Neuronal stem cell (in vitro differentiated cells): ENCODE measurements around the gene MAPK1. TPM values are rescaled to one million over a fixed set of nuclear protein-coding genes. Genes with fewer than 3 reads are reported as not detected.

Source experiments
- DNase-seq: peaks from one replicate; pipeline ENCODE4 v3.0.0-alpha.2; 2013; ENCODE audit warnings: low spot score
- H2AFZ ChIP-seq: one replicate; pipeline ENCODE4 v1.6.1; 2013; ENCODE audit warnings: mild to moderate bottlenecking, low read length, inconsistent platforms
- H2AK5ac ChIP-seq: 2 replicates; pipeline ENCODE4 v1.6.1; 2013; ENCODE audit warnings: low read depth, mild to moderate bottlenecking, inconsistent platforms, low read length, moderate library complexity, mixed read lengths
- H2BK120ac ChIP-seq: 2 replicates; pipeline ENCODE4 v1.6.1; 2013; ENCODE audit warnings: low read depth, mild to moderate bottlenecking, inconsistent platforms, low read length, moderate library complexity, mixed read lengths
- H2BK12ac ChIP-seq: one replicate; pipeline ENCODE4 v1.6.1; 2013; ENCODE audit warnings: low read length, inconsistent platforms
- H2BK15ac ChIP-seq: 2 replicates; pipeline ENCODE4 v1.6.1; 2013; ENCODE audit warnings: mild to moderate bottlenecking, low read length, inconsistent platforms, mixed read lengths
- H2BK5ac ChIP-seq: one replicate; pipeline ENCODE4 v1.6.1; 2013; ENCODE audit warnings: inconsistent platforms, mild to moderate bottlenecking, low read length, moderate library complexity
- H3K14ac ChIP-seq: one replicate; pipeline ENCODE4 v1.6.1; 2013; ENCODE audit warnings: low read length, inconsistent platforms
- H3K18ac ChIP-seq: 2 replicates; pipeline ENCODE4 v1.6.1; 2013; ENCODE audit warnings: low read length, inconsistent platforms
- H3K23ac ChIP-seq: 2 replicates; pipeline ENCODE4 v1.6.1; 2013; ENCODE audit warnings: low read depth, mild to moderate bottlenecking, mixed read lengths, low read length, inconsistent platforms; ENCODE audit not compliant: poor library complexity
- H3K27ac ChIP-seq: replicated peaks from 3 replicates; pipeline ENCODE4 v1.5.1; 2013; ENCODE audit warnings: low read length, inconsistent platforms
- H3K27me3 ChIP-seq, 3 experiments: 2 replicates each; pipeline ENCODE4 v1.6.1; 2013; ENCODE audit warnings: low read length in 3 of 3, mild to moderate bottlenecking in 2 of 3, inconsistent platforms in 1 of 3, low read depth in 1 of 3, mixed read lengths in 1 of 3, moderate library complexity in 1 of 3; ENCODE audit not compliant: control insufficient read depth in 3 of 3, insufficient read depth in 3 of 3
- H3K36me3 ChIP-seq, 2 donors: replicated peaks in 1 of 2; 2 replicates each; pipeline ENCODE4 v1.6.1; 2013; ENCODE audit warnings: low read length in 2 of 2; ENCODE audit not compliant: control insufficient read depth in 2 of 2, insufficient read depth in 2 of 2
- H3K4ac ChIP-seq: 2 replicates; pipeline ENCODE4 v1.6.1; 2013; ENCODE audit warnings: inconsistent platforms, mild to moderate bottlenecking, low read length, moderate library complexity
- H3K4me1 ChIP-seq, 2 donors: 1 replicate in 1 of 2; 2 replicates in 1 of 2; pipeline ENCODE4 v1.6.1; 2013; ENCODE audit warnings: low read length in 2 of 2, low read depth in 1 of 2; ENCODE audit not compliant: control insufficient read depth in 2 of 2, insufficient read depth in 1 of 2
- H3K4me2 ChIP-seq: one replicate; pipeline ENCODE4 v1.6.1; 2013; ENCODE audit warnings: mild to moderate bottlenecking, low read length, inconsistent platforms; ENCODE audit not compliant: insufficient read depth, poor library complexity, severe bottlenecking
- H3K4me3 ChIP-seq, 2 donors: 2 replicates each; pipeline ENCODE4 v1.5.1; 2013; ENCODE audit warnings: low read length in 2 of 2, mild to moderate bottlenecking in 2 of 2, inconsistent platforms in 1 of 2, moderate library complexity in 1 of 2
- H3K79me1 ChIP-seq: one replicate; pipeline ENCODE4 v1.6.1; 2013; ENCODE audit warnings: low read depth, mild to moderate bottlenecking, inconsistent platforms, low read length, moderate library complexity
- H3K9ac ChIP-seq: one replicate; pipeline ENCODE4 v1.6.1; 2013; ENCODE audit warnings: mild to moderate bottlenecking, low read depth, low read length, inconsistent platforms; ENCODE audit not compliant: poor library complexity
- H3K9me3 ChIP-seq, 2 donors: replicated peaks in 1 of 2; 2 replicates each; pipeline versions ENCODE3 to v1.6.1; 2013; ENCODE audit warnings: low read length in 2 of 2, mild to moderate bottlenecking in 2 of 2, inconsistent platforms in 1 of 2, low read depth in 1 of 2, mixed read lengths in 1 of 2, moderate library complexity in 1 of 2; ENCODE audit not compliant: control insufficient read depth in 2 of 2, insufficient read depth in 1 of 2
- H4K8ac ChIP-seq: one replicate; pipeline ENCODE4 v1.6.1; 2013; ENCODE audit warnings: low read depth, mild to moderate bottlenecking, inconsistent platforms, low read length, moderate library complexity
- H4K91ac ChIP-seq: one replicate; pipeline ENCODE4 v1.6.1; 2013; ENCODE audit warnings: low read length, low read depth, mild to moderate bottlenecking, inconsistent platforms; ENCODE audit not compliant: poor library complexity
- WGBS, 2 donors: extraction: QIAGEN DNeasy Blood & Tissue Kit; methylation state at CpG; one replicate each; pipeline ENCODE4 v1.1.7; 2013; ENCODE audit warnings: missing lambda C conversion rate in 2 of 2, mixed read lengths in 1 of 2; ENCODE audit not compliant: insufficient read length in 2 of 2, insufficient replicate concordance in 1 of 2; ENCODE audit errors: extremely low coverage in 2 of 2; 5-methylcytosine and 5-hydroxymethylcytosine counted together
- polyA plus RNA-seq, 2 experiments: library from polyadenylated mRNA; stranded (reverse); fragments of 200-250 nt; gene quantifications; one replicate each; pipeline ENCODE4 v1.2.3, GENCODE V29; 2013

The MAPK1 gene
- 51.0 TPM for polyA plus RNA-seq (2013, experiment 1 of 2)
- polyA plus RNA-seq (2013, experiment 2 of 2) = 50.9 TPM

DNA sequence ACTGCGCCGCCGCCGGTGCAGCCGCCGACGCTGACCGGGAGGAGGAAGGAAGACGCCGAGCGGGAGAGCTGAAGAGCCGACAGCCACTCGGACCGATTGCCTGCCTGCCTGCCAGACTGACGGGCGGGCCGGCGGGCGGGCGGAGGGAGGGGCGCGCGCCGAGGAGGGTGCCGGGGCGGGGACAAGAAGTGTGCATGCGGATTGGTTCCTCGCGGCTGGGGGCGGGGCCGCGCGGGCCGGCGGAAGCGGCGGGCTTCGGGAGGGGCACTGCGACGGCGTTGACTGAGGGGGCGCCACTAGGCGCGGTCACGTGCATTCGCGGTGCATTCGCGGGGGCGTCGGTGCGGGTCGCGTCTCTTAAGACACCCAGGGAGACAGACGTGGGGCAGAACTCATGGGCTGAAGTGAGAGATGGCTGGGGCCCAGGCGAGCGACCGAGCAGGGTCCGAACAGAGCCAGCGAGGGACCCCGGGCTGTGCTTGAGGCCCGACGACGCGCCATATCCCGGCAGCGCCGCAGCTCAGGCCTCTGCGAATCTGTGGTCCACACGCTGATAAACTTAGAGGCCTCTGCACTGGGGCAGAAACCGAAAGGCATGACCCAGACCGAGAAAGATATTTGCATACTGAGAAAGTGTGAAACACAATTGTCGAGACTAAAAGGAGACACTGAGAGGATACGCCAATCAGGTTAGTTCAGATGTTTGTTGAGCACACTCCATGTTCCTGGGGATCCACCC lies at the start of gene MAPK1:
MAPK1 (minus strand) TSS at position 118 of the 739 bp plus-strand sequence. CDS start 205 bp downstream, outside the sequence.
- WGBS, 2 donors = no CpG with 5 or more reads among the region's 74 CpGs
- peak within 1 kb of the TSS; percentile 43 for H4K8ac ChIP-seq
- H3K79me1 ChIP-seq = peaks cover 7% of the 10 kb centered on the region
- H2AK5ac ChIP-seq = peak within 1 kb of the TSS; percentile 52
- H3K27ac ChIP-seq = peak within 1 kb of the TSS; percentile 87
- peak within 1 kb of the TSS; percentile 66 for H3K4ac ChIP-seq
- peak within 1 kb of the TSS; percentile 77 to 100 for H3K4me3 ChIP-seq
- peak within 1 kb of the TSS; percentile 61 for H3K4me2 ChIP-seq
- H3K9me3 ChIP-seq = no peaks in the 10 kb centered on the region
- H2BK12ac ChIP-seq = peak within 1 kb of the TSS; percentile 73
- H4K91ac ChIP-seq = no peak within 1 kb of the TSS
- peak within 1 kb of the TSS; percentile 97 for H3K9ac ChIP-seq
- DNase-seq = peak; percentile 85
- H3K18ac ChIP-seq = peak within 1 kb of the TSS; percentile 99
- peak within 1 kb of the TSS; percentile 95 for H2AFZ ChIP-seq
- H3K4me1 ChIP-seq = peaks cover 2 to 16% of the 10 kb centered on the region in 2 donors
- H2BK15ac ChIP-seq = peak within 1 kb of the TSS; percentile 49
- peak within 1 kb of the TSS; percentile 71 for H2BK5ac ChIP-seq
- no peaks in the 10 kb centered on the region for H3K27me3 ChIP-seq
- H3K36me3 ChIP-seq = peaks cover 0 to 6% of the 10 kb centered on the region in 2 donors
- H3K14ac ChIP-seq = peak within 1 kb of the TSS; percentile 99
- no peak within 1 kb of the TSS for H2BK120ac ChIP-seq
- peak within 1 kb of the TSS; percentile 100 for H3K23ac ChIP-seq

GRCh38 chr22:21916309-21916918 lies 49.0 kb upstream of the MAPK1 start:
- Histone ChIP-seq H3K23ac (peak overlapping the region; percentile 25), H3K18ac (no peak overlapping the region), H2BK15ac (no peak overlapping the region), H2BK5ac (no peak overlapping the region), H4K8ac (no peak overlapping the region), H3K27me3 (no peaks in the 10 kb centered on the region), H2AFZ (no peak overlapping the region), H2BK120ac (no peak overlapping the region), H2BK12ac (no peak overlapping the region), H3K9ac (peak overlapping the region; percentile 38), H3K4me2 (no peak overlapping the region), H2AK5ac (no peak overlapping the region), H4K91ac (no peak overlapping the region), H3K79me1 (no peaks in the 10 kb centered on the region), H3K36me3 (no peaks in the 10 kb centered on the region), H3K4ac (no peak overlapping the region), H3K27ac (no peak overlapping the region), H3K4me1 (peaks cover 12 to 28% of the 10 kb centered on the region in 2 donors), H3K9me3 (no peaks in the 10 kb centered on the region), H3K4me3 (no peak overlapping the region), H3K14ac (no peak overlapping the region)
- no CpG with 5 or more reads among the region's 4 CpGs for WGBS, 2 donors
- no peak for DNase-seq

DNA sequence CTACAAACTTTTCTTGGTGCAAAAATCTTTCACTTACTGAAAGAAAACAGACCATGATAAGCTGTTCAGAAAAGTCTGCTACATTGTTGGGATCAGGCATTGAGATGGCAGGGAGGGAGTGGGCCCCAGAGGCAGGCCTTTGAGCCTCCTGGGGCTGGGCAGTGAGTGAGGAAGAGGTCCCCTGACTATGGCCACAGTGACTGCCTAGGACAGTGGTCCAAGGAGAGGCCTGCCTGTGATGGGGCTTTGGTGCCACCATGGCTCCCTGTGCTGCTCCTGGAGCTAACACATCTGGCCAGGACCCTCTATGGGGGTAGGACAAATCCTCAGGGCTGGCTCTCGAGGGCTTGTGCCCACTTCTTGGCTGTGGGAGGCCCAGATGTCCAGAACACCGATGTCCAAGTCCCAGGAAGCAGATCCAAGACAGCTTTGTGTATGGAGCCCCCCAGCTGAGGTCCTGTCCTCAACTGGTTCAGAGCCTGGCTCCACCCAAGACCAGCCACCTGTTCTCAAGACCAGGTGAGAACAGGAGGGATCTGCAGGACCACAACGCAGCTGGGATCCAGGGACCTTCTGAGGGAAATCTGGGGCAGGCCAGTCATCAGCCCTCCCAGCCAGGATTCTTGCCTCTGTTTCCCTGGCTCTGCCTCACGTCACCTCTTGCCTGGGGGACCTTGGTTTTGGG lies 48.3 kb upstream of the MAPK1 start:
- no peak overlapping the region for H4K8ac ChIP-seq
- H3K79me1 ChIP-seq = no peaks in the 10 kb centered on the region
- H3K9me3 ChIP-seq = no peaks in the 10 kb centered on the region
- peaks cover 6 to 22% of the 10 kb centered on the region in 2 donors for H3K4me1 ChIP-seq
- H3K36me3 ChIP-seq = no peaks in the 10 kb centered on the region
- no peak overlapping the region for H2BK12ac ChIP-seq
- no peak overlapping the region for H3K4ac ChIP-seq
- H3K14ac ChIP-seq = no peak overlapping the region
- no peak overlapping the region for H4K91ac ChIP-seq
- no peak overlapping the region for H2BK5ac ChIP-seq
- WGBS, 2 donors = no CpG with 5 or more reads among the region's 4 CpGs
- H2BK120ac ChIP-seq = no peak overlapping the region
- H2AFZ ChIP-seq = no peak overlapping the region
- no peak overlapping the region for H3K27ac ChIP-seq
- no peak overlapping the region for H2AK5ac ChIP-seq
- H3K27me3 ChIP-seq = no peaks in the 10 kb centered on the region
- no peak overlapping the region for H3K4me2 ChIP-seq
- no peak for DNase-seq
- H3K23ac ChIP-seq = no peak overlapping the region
- H3K4me3 ChIP-seq = no peak overlapping the region
- peak overlapping the region; percentile 59 for H3K18ac ChIP-seq
- H2BK15ac ChIP-seq = peak overlapping the region; percentile 69
- H3K9ac ChIP-seq = peak overlapping the region; percentile 38
